ENCODE measurements around the gene RHBDD1. TPM values are rescaled to one million over a fixed set of nuclear protein-coding genes. Genes with fewer than 3 reads are reported as not detected.

Gene RHBDD1
- total RNA-seq, 1 donor from 2014 or later: 30.0 TPM

DNA sequence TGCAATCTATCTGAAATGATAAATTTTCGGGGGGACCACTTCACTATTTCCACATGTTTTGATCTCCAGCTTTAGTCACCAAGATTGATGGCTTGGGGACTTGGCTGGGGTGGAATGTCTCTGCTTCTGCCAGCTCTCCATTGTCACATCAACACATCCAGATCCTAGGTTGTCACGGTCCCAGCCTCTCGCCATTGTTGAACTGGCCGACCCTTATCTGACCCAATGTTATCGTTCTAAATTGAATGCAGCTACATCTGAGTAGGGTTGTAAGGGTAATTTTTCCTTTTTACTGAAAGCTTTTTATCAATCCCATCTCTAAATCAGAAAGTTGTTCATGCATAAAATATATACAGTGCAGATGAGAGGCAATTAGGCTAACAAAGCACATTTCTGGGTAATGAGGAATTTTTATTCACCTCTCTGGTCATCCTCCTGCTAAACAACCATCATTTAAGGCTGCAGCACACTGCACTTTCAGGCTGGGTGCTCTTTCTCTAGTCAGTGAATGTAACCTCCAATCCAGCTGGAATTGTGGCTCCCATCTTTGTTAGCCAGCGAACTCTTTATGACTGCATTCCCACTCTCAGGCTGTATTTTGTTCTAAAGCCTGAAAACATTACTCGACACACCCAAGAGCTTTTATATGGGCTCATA, 200.0 kb downstream of the RHBDD1 start:
- TF ChIP-seq, protein P1, sequence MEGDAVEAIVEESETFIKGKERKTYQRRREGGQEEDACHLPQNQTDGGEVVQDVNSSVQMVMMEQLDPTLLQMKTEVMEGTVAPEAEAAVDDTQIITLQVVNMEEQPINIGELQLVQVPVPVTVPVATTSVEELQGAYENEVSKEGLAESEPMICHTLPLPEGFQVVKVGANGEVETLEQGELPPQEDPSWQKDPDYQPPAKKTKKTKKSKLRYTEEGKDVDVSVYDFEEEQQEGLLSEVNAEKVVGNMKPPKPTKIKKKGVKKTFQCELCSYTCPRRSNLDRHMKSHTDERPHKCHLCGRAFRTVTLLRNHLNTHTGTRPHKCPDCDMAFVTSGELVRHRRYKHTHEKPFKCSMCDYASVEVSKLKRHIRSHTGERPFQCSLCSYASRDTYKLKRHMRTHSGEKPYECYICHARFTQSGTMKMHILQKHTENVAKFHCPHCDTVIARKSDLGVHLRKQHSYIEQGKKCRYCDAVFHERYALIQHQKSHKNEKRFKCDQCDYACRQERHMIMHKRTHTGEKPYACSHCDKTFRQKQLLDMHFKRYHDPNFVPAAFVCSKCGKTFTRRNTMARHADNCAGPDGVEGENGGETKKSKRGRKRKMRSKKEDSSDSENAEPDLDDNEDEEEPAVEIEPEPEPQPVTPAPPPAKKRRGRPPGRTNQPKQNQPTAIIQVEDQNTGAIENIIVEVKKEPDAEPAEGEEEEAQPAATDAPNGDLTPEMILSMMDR (IDR thresholded peaks at IDR 0.05): no peak
- no peaks in the 10 kb centered on the region for H3K27me3 Mint-ChIP-seq (ENCODE audit: low read depth)
- no peak overlapping the region for H3K27ac Mint-ChIP-seq (ENCODE audit: unreplicated experiment)
- H3K4me1 Mint-ChIP-seq (ENCODE audit: low read depth): no peaks in the 10 kb centered on the region
- H3K9me3 Mint-ChIP-seq (ENCODE audit: low read depth): no peaks in the 10 kb centered on the region
- no peaks in the 10 kb centered on the region for H3K36me3 Mint-ChIP-seq (ENCODE audit: low read depth)
- DNase-seq (ENCODE audit: low spot score): no peak
- no peak overlapping the region for H3K4me3 Mint-ChIP-seq (ENCODE audit: unreplicated experiment)

- H3K36me3 Mint-ChIP-seq (ENCODE audit: low read depth): no peaks in the 10 kb centered on the region
These were observed 200.7 kb downstream of the RHBDD1 start for GRCh38 chr2:227036527-227036926.

GRCh38 chr2:227038550-227039189, 202.8 kb downstream of the RHBDD1 start:
- Mint-ChIP-seq H3K4me1 (ENCODE audit: low read depth) (no peaks in the 10 kb centered on the region), H3K27me3 (ENCODE audit: low read depth) (no peaks in the 10 kb centered on the region), H3K4me3 (ENCODE audit: unreplicated experiment) (no peak overlapping the region), H3K27ac (ENCODE audit: unreplicated experiment) (no peak overlapping the region), H3K9me3 (ENCODE audit: low read depth) (no peaks in the 10 kb centered on the region), H3K36me3 (ENCODE audit: low read depth) (no peaks in the 10 kb centered on the region)
- DNase-seq (ENCODE audit: low spot score): no peak
- TF ChIP-seq, protein P1 (IDR thresholded peaks at IDR 0.05): no peak

More at GRCh38 chr2:227036527-227036926, 200.7 kb downstream of the RHBDD1 start:
- Mint-ChIP-seq H3K4me3 (ENCODE audit: unreplicated experiment) (no peak overlapping the region), H3K27ac (ENCODE audit: unreplicated experiment) (no peak overlapping the region), H3K4me1 (ENCODE audit: low read depth) (no peaks in the 10 kb centered on the region), H3K9me3 (ENCODE audit: low read depth) (no peaks in the 10 kb centered on the region), H3K27me3 (ENCODE audit: low read depth) (no peaks in the 10 kb centered on the region)
- TF ChIP-seq, protein P1 (IDR thresholded peaks at IDR 0.05): no peak
- DNase-seq (ENCODE audit: low spot score): no peak

- Mint-ChIP-seq H3K9me3 (ENCODE audit: low read depth) (peaks cover 5% of the 10 kb centered on the region), H3K4me1 (ENCODE audit: low read depth) (no peaks in the 10 kb centered on the region), H3K36me3 (ENCODE audit: low read depth) (no peaks in the 10 kb centered on the region), H3K27me3 (ENCODE audit: low read depth) (no peaks in the 10 kb centered on the region), H3K4me3 (ENCODE audit: unreplicated experiment) (no peak overlapping the region), H3K27ac (ENCODE audit: unreplicated experiment) (no peak overlapping the region)
- no peak for DNase-seq (ENCODE audit: low spot score)
- TF ChIP-seq, protein P1 (IDR thresholded peaks at IDR 0.05): no peak
These were observed 208.1 kb downstream of the RHBDD1 start for GRCh38 chr2:227043981-227044380.

Other genes with a start within 250 kb of the RHBDD1 start
- 5.8 to 12.4 TPM (median 12.0 TPM) in 3 replicates for gene IRS1, start 36.2 kb upstream of the RHBDD1 start, total RNA-seq

All from chondrocyte (in vitro differentiated cells).